ENCODE results near the gene TRIO.
A peak's percentile ranks its signal among the peaks of the same experiment; 100 is the strongest.

Gene TRIO

DNA sequence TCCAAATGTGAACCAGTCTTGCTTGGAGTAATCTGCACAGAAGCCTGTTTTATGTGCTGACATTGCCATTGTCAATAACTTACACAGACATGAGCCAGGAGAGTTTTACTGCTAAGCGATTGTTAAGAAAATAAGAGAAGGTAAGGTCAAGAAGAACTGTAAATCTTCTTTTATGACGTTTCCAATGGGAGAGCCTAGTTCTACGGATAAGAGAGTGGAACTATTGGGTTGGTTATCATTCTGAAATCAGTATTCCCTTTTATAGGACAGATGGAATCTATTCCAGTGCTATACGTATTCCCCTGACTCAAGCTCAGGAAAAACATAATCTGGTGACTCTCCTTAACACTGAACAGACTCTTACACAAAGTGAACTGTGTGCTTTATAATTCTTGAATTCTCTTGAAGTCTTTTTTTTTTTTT, 300.5 kb downstream of the TRIO start:
- H2AFZ ChIP-seq (ENCODE audit: low read length), result no peak overlapping the region
- H3K14ac ChIP-seq (ENCODE audit: low read length), result no peak overlapping the region
- H3K9me3 ChIP-seq (replicated peaks in 1 of 2; ENCODE audit: control insufficient read depth in 2 of 2, insufficient read depth in 1 of 2, low read depth in 1 of 2, low read length in 2 of 2), result no peaks in the 10 kb centered on the region
- no peak overlapping the region for H3K4ac ChIP-seq (ENCODE audit: low read length)
- H3K27me3 ChIP-seq (ENCODE audit: control insufficient read depth in 3 of 3, insufficient read depth in 3 of 3, low read depth in 1 of 3, low read length in 3 of 3), result no peaks in the 10 kb centered on the region
- H3K9ac ChIP-seq (ENCODE audit: low read depth, low read length, poor library complexity), result no peak overlapping the region
- H3K4me2 ChIP-seq (ENCODE audit: insufficient read depth, low read length, poor library complexity, severe bottlenecking), result no peak overlapping the region
- no peak overlapping the region for H3K23ac ChIP-seq (ENCODE audit: low read depth, low read length, poor library complexity)
- no peak overlapping the region for H2BK12ac ChIP-seq (ENCODE audit: low read length)
- no peak overlapping the region for H2BK5ac ChIP-seq (ENCODE audit: low read length)
- DNase-seq (ENCODE audit: low spot score), result no peak
- H2BK120ac ChIP-seq (ENCODE audit: low read depth, low read length), result no peak overlapping the region
- no peak overlapping the region for H2AK5ac ChIP-seq (ENCODE audit: low read depth, low read length)
- no peak overlapping the region for H3K27ac ChIP-seq (replicated peaks; ENCODE audit: low read length)
- H2BK15ac ChIP-seq (ENCODE audit: low read length), result no peak overlapping the region
- H4K91ac ChIP-seq (ENCODE audit: low read depth, low read length, poor library complexity), result no peak overlapping the region
- H4K8ac ChIP-seq (ENCODE audit: low read depth, low read length), result no peak overlapping the region
- WGBS, 2 donors (ENCODE audit: extremely low coverage in 2 of 2, insufficient read length in 2 of 2, insufficient replicate concordance in 1 of 2), result no CpG with 5 or more reads among the region's 4 CpGs
- no peak overlapping the region for H3K4me3 ChIP-seq (ENCODE audit: low read length in 2 of 2)
- H3K4me1 ChIP-seq (ENCODE audit: control insufficient read depth in 2 of 2, insufficient read depth in 1 of 2, low read depth in 1 of 2, low read length in 2 of 2), result peaks cover 30 to 52% of the 10 kb centered on the region in 2 donors
- H3K36me3 ChIP-seq (replicated peaks in 1 of 2; ENCODE audit: control insufficient read depth in 2 of 2, insufficient read depth in 2 of 2, low read length in 2 of 2), result peaks cover 0 to 5% of the 10 kb centered on the region in 2 donors
- no peak overlapping the region for H3K18ac ChIP-seq (ENCODE audit: low read length)
- H3K79me1 ChIP-seq (ENCODE audit: low read depth, low read length), result no peaks in the 10 kb centered on the region

DNA sequence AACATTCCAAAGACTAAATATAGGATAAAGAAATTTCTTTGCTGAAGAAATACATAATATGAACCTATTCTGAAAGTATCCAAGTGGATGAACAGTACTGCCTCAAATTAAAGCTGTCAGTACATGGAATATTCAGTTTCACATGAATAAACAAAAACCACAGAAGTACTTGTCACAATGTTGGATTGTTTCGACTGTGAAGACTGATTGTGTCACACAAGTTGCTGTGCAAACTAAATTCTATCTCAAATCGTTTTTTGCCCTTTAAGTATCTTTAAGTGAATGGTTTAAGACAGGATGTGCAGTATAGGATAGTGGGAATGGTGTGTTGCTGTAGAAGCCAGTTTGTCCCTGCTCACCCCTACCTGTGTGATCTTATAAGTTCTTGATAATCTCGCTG, 301.0 kb downstream of the TRIO start:
- no peak overlapping the region for H3K23ac ChIP-seq (ENCODE audit: low read depth, low read length, poor library complexity)
- H3K4me3 ChIP-seq (ENCODE audit: low read length in 2 of 2), result no peak overlapping the region
- no peak overlapping the region for H4K8ac ChIP-seq (ENCODE audit: low read depth, low read length)
- H4K91ac ChIP-seq (ENCODE audit: low read depth, low read length, poor library complexity), result no peak overlapping the region
- no peak overlapping the region for H2BK12ac ChIP-seq (ENCODE audit: low read length)
- H3K9ac ChIP-seq (ENCODE audit: low read depth, low read length, poor library complexity), result no peak overlapping the region
- no peaks in the 10 kb centered on the region for H3K79me1 ChIP-seq (ENCODE audit: low read depth, low read length)
- no peak overlapping the region for H3K27ac ChIP-seq (replicated peaks; ENCODE audit: low read length)
- H3K4me2 ChIP-seq (ENCODE audit: insufficient read depth, low read length, poor library complexity, severe bottlenecking), result no peak overlapping the region
- peaks cover 0 to 5% of the 10 kb centered on the region in 2 donors for H3K36me3 ChIP-seq (replicated peaks in 1 of 2; ENCODE audit: control insufficient read depth in 2 of 2, insufficient read depth in 2 of 2, low read length in 2 of 2)
- no peak overlapping the region for H2AK5ac ChIP-seq (ENCODE audit: low read depth, low read length)
- no peak for DNase-seq (ENCODE audit: low spot score)
- no CpG with 5 or more reads among the region's 3 CpGs for WGBS, 2 donors (ENCODE audit: extremely low coverage in 2 of 2, insufficient read length in 2 of 2, insufficient replicate concordance in 1 of 2)
- no peak overlapping the region for H2BK120ac ChIP-seq (ENCODE audit: low read depth, low read length)
- H3K4ac ChIP-seq (ENCODE audit: low read length), result no peak overlapping the region
- H2AFZ ChIP-seq (ENCODE audit: low read length), result no peak overlapping the region
- no peak overlapping the region for H3K14ac ChIP-seq (ENCODE audit: low read length)
- H2BK5ac ChIP-seq (ENCODE audit: low read length), result no peak overlapping the region
- no peaks in the 10 kb centered on the region for H3K9me3 ChIP-seq (replicated peaks in 1 of 2; ENCODE audit: control insufficient read depth in 2 of 2, insufficient read depth in 1 of 2, low read depth in 1 of 2, low read length in 2 of 2)
- no peak overlapping the region for H3K18ac ChIP-seq (ENCODE audit: low read length)
- H3K4me1 ChIP-seq (ENCODE audit: control insufficient read depth in 2 of 2, insufficient read depth in 1 of 2, low read depth in 1 of 2, low read length in 2 of 2), result peaks cover 31 to 54% of the 10 kb centered on the region in 2 donors
- H2BK15ac ChIP-seq (ENCODE audit: low read length), result no peak overlapping the region
- no peaks in the 10 kb centered on the region for H3K27me3 ChIP-seq (ENCODE audit: control insufficient read depth in 3 of 3, insufficient read depth in 3 of 3, low read depth in 1 of 3, low read length in 3 of 3)

DNA sequence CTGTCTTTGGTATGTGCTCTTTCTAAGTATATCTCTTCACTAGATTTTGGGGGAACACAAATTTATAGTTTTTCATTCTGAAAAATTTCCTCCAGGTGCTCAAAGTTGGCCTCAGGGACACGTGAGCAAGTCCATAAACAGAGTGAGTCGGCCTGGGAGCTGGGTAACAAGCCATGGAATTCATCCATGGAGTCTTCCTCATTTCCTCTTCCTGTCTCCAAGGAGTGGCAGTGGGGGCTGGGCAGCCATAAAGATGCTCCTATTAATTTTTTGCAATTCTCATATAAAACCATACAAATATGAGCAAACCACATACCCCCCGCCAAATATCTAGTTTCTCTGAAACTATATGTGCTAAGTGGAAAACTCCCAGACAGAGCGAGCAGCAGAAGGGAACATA, 301.9 kb downstream of the TRIO start:
- no peak for DNase-seq (ENCODE audit: low spot score)
- Histone ChIP-seq H4K91ac (ENCODE audit: low read depth, low read length, poor library complexity) (no peak overlapping the region), H3K4me3 (ENCODE audit: low read length in 2 of 2) (no peak overlapping the region), H3K9ac (ENCODE audit: low read depth, low read length, poor library complexity) (no peak overlapping the region), H2BK5ac (ENCODE audit: low read length) (no peak overlapping the region), H2BK12ac (ENCODE audit: low read length) (no peak overlapping the region), H2BK15ac (ENCODE audit: low read length) (no peak overlapping the region), H3K4me1 (ENCODE audit: control insufficient read depth in 2 of 2, insufficient read depth in 1 of 2, low read depth in 1 of 2, low read length in 2 of 2) (peaks cover 33 to 60% of the 10 kb centered on the region in 2 donors), H4K8ac (ENCODE audit: low read depth, low read length) (no peak overlapping the region), H2BK120ac (ENCODE audit: low read depth, low read length) (no peak overlapping the region), H3K23ac (ENCODE audit: low read depth, low read length, poor library complexity) (no peak overlapping the region), H3K36me3 (replicated peaks in 1 of 2; ENCODE audit: control insufficient read depth in 2 of 2, insufficient read depth in 2 of 2, low read length in 2 of 2) (peaks cover 0 to 6% of the 10 kb centered on the region in 2 donors), H2AFZ (ENCODE audit: low read length) (no peak overlapping the region), H3K9me3 (replicated peaks in 1 of 2; ENCODE audit: control insufficient read depth in 2 of 2, insufficient read depth in 1 of 2, low read depth in 1 of 2, low read length in 2 of 2) (peaks cover 0 to 2% of the 10 kb centered on the region in 2 donors), H3K14ac (ENCODE audit: low read length) (no peak overlapping the region), H2AK5ac (ENCODE audit: low read depth, low read length) (no peak overlapping the region), H3K79me1 (ENCODE audit: low read depth, low read length) (no peaks in the 10 kb centered on the region), H3K4me2 (ENCODE audit: insufficient read depth, low read length, poor library complexity, severe bottlenecking) (no peak overlapping the region), H3K18ac (ENCODE audit: low read length) (no peak overlapping the region), H3K4ac (ENCODE audit: low read length) (no peak overlapping the region), H3K27ac (replicated peaks; ENCODE audit: low read length) (no peak overlapping the region), H3K27me3 (ENCODE audit: control insufficient read depth in 3 of 3, insufficient read depth in 3 of 3, low read depth in 1 of 3, low read length in 3 of 3) (no peaks in the 10 kb centered on the region)
- no CpG with 5 or more reads among the region's 4 CpGs for WGBS, 2 donors (ENCODE audit: extremely low coverage in 2 of 2, insufficient read length in 2 of 2, insufficient replicate concordance in 1 of 2)

DNA sequence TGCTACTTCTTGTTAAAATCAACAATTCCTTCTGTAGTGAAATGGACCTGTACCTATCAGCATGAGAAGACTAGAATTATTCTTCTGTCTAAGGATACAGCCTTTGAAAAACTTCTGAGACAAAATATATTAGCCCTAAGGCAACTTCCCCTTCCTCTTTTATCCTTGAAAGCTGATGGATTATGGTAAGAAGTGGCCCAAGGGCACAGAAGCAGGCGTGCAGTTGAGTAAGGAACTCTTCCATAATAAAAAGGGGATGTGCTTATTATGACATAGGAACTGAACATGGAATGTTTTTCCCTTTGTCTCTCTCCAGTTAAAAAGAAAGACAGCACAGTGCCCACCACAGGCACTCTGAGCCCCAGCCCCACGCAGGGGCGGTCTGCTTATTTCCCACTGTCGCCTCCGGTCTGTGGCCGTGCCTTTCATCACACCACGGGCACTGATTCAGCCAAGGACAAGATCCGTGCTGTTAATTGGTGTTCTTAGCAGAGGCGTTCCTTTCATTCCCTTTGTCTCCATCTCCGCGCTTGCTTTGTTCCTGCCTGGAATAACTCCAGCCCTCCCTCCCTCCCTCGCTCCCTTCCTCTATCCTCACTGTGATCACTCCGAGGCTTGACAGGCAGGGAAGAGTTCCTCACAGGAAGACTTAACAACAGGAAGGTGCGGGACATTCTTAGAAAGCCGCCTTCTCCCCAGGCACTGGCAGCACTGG, 302.6 kb downstream of the TRIO start:
- Histone ChIP-seq H3K4ac (ENCODE audit: low read length) (no peak overlapping the region), H3K14ac (ENCODE audit: low read length) (no peak overlapping the region), H3K4me1 (ENCODE audit: control insufficient read depth in 2 of 2, insufficient read depth in 1 of 2, low read depth in 1 of 2, low read length in 2 of 2) (peaks cover 32 to 56% of the 10 kb centered on the region in 2 donors), H3K23ac (ENCODE audit: low read depth, low read length, poor library complexity) (no peak overlapping the region), H3K36me3 (replicated peaks in 1 of 2; ENCODE audit: control insufficient read depth in 2 of 2, insufficient read depth in 2 of 2, low read length in 2 of 2) (peaks cover 0 to 13% of the 10 kb centered on the region in 2 donors), H3K27ac (replicated peaks; ENCODE audit: low read length) (no peak overlapping the region), H3K79me1 (ENCODE audit: low read depth, low read length) (no peaks in the 10 kb centered on the region), H2AK5ac (ENCODE audit: low read depth, low read length) (no peak overlapping the region), H3K9ac (ENCODE audit: low read depth, low read length, poor library complexity) (no peak overlapping the region), H3K9me3 (replicated peaks in 1 of 2; ENCODE audit: control insufficient read depth in 2 of 2, insufficient read depth in 1 of 2, low read depth in 1 of 2, low read length in 2 of 2) (peaks cover 0 to 4% of the 10 kb centered on the region in 2 donors), H4K8ac (ENCODE audit: low read depth, low read length) (no peak overlapping the region), H2BK12ac (ENCODE audit: low read length) (no peak overlapping the region), H3K4me3 (ENCODE audit: low read length in 2 of 2) (peak overlapping the region in 1 of 2 donors; percentile 18), H2BK120ac (ENCODE audit: low read depth, low read length) (no peak overlapping the region), H3K18ac (ENCODE audit: low read length) (no peak overlapping the region), H4K91ac (ENCODE audit: low read depth, low read length, poor library complexity) (no peak overlapping the region), H3K4me2 (ENCODE audit: insufficient read depth, low read length, poor library complexity, severe bottlenecking) (peak overlapping the region; percentile 48), H3K27me3 (ENCODE audit: control insufficient read depth in 3 of 3, insufficient read depth in 3 of 3, low read depth in 1 of 3, low read length in 3 of 3) (no peaks in the 10 kb centered on the region), H2BK5ac (ENCODE audit: low read length) (no peak overlapping the region), H2AFZ (ENCODE audit: low read length) (peak overlapping the region; percentile 74), H2BK15ac (ENCODE audit: low read length) (no peak overlapping the region)
- WGBS, 2 donors (ENCODE audit: extremely low coverage in 2 of 2, insufficient read length in 2 of 2, insufficient replicate concordance in 1 of 2), result no CpG with 5 or more reads among the region's 15 CpGs
- peak; percentile 83 for DNase-seq (ENCODE audit: low spot score)

All from neuronal stem cell (in vitro differentiated cells).